ENCODE results near the gene DDAH1.

The DDAH1 gene

GRCh38 chr1:85386068-85386722 is 78.8 kb downstream of the DDAH1 start:
- no peak for DNase-seq

GRCh38 chr1:85379203-85380136 is 85.5 kb downstream of the DDAH1 start:
- no peak for DNase-seq

GRCh38 chr1:85378534-85378933 is 86.4 kb downstream of the DDAH1 start:
- DNase-seq, result no peak

- DNase-seq, result no peak
Measured at GRCh38 chr1:85376356-85376755, 88.6 kb downstream of the DDAH1 start.

GRCh38 chr1:85375493-85375892 is 89.5 kb downstream of the DDAH1 start:
- no peak for DNase-seq

- DNase-seq, result no peak
Measured at GRCh38 chr1:85374160-85374559, 90.8 kb downstream of the DDAH1 start.

- no peak for DNase-seq
Measured at GRCh38 chr1:85373378-85373708, 91.6 kb downstream of the DDAH1 start.

- no peak for DNase-seq
Measured at GRCh38 chr1:85372683-85373377, 92.1 kb downstream of the DDAH1 start.

GRCh38 chr1:85371021-85371420 is 93.9 kb downstream of the DDAH1 start:
- DNase-seq, result no peak

GRCh38 chr1:85368073-85368770 is 96.7 kb downstream of the DDAH1 start:
- DNase-seq, result no peak

GRCh38 chr1:85366391-85367170 is 98.4 kb downstream of the DDAH1 start:
- DNase-seq, result no peak

GRCh38 chr1:85365851-85366250 is 99.1 kb downstream of the DDAH1 start:
- DNase-seq, result no peak

- no peak for DNase-seq
Measured at GRCh38 chr1:85363521-85363920, 101.4 kb downstream of the DDAH1 start.

- no peak for DNase-seq
Measured at GRCh38 chr1:85363092-85363491, 101.9 kb downstream of the DDAH1 start.

GRCh38 chr1:85361606-85362296 is 103.2 kb downstream of the DDAH1 start:
- DNase-seq, result no peak

GRCh38 chr1:85360730-85361493 is 104.0 kb downstream of the DDAH1 start:
- no peak for DNase-seq

- no peak for DNase-seq
Measured at GRCh38 chr1:85359874-85360721, 104.9 kb downstream of the DDAH1 start.

GRCh38 chr1:85358702-85359438 is 106.1 kb downstream of the DDAH1 start:
- DNase-seq, result no peak

- DNase-seq, result no peak
Measured at GRCh38 chr1:85357817-85358216, 107.1 kb downstream of the DDAH1 start.
